Vagina (tissue), 2 donors: Measurements from ENCODE around the gene FAF2. TPM values are rescaled to one million over a fixed set of nuclear protein-coding genes. Genes with fewer than 3 reads are reported as not detected.

Experiments
- DNase-seq, 2 donors: peaks; one replicate each; pipeline ENCODE4 v3.0.0-alpha.2; 2017; ENCODE audit errors: extremely low spot score in 2 of 2
- H3K27ac ChIP-seq: fragments of 200-600 bp; sonication (generic); one replicate; pipeline ENCODE4 v1.5.1; 2019
- H3K27me3 ChIP-seq: fragments of 200-600 bp; sonication (generic); one replicate; pipeline ENCODE4 v1.5.1; 2019
- H3K36me3 ChIP-seq, 2 donors: fragments of 200-600 bp; sonication (generic); one replicate each; pipeline ENCODE4 v1.5.1; 2017 to 2019
- H3K4me1 ChIP-seq: fragments of 200-600 bp; sonication (generic); one replicate; pipeline ENCODE4 v1.5.1; 2019
- H3K4me3 ChIP-seq, 2 donors: fragments of 200-600 bp; sonication (generic); 1 replicate in 1 of 2; 2 replicates in 1 of 2; pipeline ENCODE4 v1.5.1; 2016 to 2019
- H3K9me3 ChIP-seq: fragments of 200-600 bp; sonication (generic); one replicate; pipeline ENCODE4 v1.5.1; 2019
- POLR2A ChIP-seq, 2 donors: fragments of 450-650 bp; IDR thresholded peaks; one replicate each; pipeline ENCODE4 v1.6.1; 2017; ENCODE audit warnings: antibody characterized with exemption in 2 of 2, mild to moderate bottlenecking in 2 of 2, moderate library complexity in 2 of 2
- POLR2AphosphoS5 ChIP-seq, 2 donors: sonication (generic); formaldehyde crosslinking; IDR thresholded peaks; one replicate each; pipeline ENCODE4 v1.9.0; 2017; ENCODE audit warnings: antibody characterized with exemption in 2 of 2, mild to moderate bottlenecking in 2 of 2, low read depth in 1 of 2; ENCODE audit not compliant: insufficient read depth in 1 of 2
- intact Hi-C: fragments of 100-400 bp; cut with DNase I; formaldehyde crosslinking; loops from one replicate; pipeline ENCODE4 v1.15.1; 2023
- total RNA-seq: library from RNA; depleted of rRNA; stranded (reverse); fragments of >200 nt; gene quantifications from one replicate; pipeline ENCODE4 v1.2.3, GENCODE V29; 2016
- TF ChIP-seq, protein P1 (sequence below), 3 experiments: fragments of 450-650 bp in 2 of 3; fragments of 200-600 bp in 1 of 3; sonication (generic) in 1 of 3; IDR thresholded peaks; one replicate each; pipeline ENCODE4 v1.5.1; 2017 to 2019; ENCODE audit warnings: antibody characterized with exemption in 3 of 3, mild to moderate bottlenecking in 2 of 3, moderate library complexity in 2 of 3

FAF2 gene
- total RNA-seq, 1 donor from 2014 or later: 25.3 TPM

DNA sequence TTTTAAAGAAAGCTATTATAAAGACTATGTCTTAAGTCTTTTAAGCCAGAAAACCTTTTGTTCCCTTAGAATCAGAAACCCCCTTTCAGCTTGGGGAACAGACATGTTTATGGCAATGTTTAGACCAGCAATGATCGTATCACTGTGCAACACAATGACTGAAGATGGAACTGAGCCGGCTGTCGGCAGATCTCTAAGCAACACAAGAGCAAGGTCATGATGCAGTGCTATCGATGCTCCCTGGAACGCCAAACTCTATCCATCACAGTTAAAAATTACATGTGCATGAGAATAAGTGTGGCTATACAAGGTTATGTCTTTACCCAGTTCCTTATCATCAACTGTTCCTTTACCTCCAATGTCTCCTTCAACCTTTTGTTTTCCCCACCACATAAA lies 90.8 kb downstream of the FAF2 start:
- no peak overlapping the region for H3K4me3 ChIP-seq
- H3K36me3 ChIP-seq: no peaks in the 10 kb centered on the region
- intact Hi-C loops: no loop called here
- TF ChIP-seq, protein P1, sequence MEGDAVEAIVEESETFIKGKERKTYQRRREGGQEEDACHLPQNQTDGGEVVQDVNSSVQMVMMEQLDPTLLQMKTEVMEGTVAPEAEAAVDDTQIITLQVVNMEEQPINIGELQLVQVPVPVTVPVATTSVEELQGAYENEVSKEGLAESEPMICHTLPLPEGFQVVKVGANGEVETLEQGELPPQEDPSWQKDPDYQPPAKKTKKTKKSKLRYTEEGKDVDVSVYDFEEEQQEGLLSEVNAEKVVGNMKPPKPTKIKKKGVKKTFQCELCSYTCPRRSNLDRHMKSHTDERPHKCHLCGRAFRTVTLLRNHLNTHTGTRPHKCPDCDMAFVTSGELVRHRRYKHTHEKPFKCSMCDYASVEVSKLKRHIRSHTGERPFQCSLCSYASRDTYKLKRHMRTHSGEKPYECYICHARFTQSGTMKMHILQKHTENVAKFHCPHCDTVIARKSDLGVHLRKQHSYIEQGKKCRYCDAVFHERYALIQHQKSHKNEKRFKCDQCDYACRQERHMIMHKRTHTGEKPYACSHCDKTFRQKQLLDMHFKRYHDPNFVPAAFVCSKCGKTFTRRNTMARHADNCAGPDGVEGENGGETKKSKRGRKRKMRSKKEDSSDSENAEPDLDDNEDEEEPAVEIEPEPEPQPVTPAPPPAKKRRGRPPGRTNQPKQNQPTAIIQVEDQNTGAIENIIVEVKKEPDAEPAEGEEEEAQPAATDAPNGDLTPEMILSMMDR (IDR thresholded peaks at IDR 0.05): no peak
- TF ChIP-seq POLR2AphosphoS5 (IDR thresholded peaks at IDR 0.05; ENCODE audit: insufficient read depth in 1 of 2, low read depth in 1 of 2): no peak
- no peak for TF ChIP-seq POLR2A (IDR thresholded peaks at IDR 0.05)
- H3K4me1 ChIP-seq: peaks cover 59% of the 10 kb centered on the region
- no peaks in the 10 kb centered on the region for H3K27me3 ChIP-seq
- no peaks in the 10 kb centered on the region for H3K9me3 ChIP-seq
- DNase-seq: no peak
- H3K27ac ChIP-seq: no peak overlapping the region

DNA sequence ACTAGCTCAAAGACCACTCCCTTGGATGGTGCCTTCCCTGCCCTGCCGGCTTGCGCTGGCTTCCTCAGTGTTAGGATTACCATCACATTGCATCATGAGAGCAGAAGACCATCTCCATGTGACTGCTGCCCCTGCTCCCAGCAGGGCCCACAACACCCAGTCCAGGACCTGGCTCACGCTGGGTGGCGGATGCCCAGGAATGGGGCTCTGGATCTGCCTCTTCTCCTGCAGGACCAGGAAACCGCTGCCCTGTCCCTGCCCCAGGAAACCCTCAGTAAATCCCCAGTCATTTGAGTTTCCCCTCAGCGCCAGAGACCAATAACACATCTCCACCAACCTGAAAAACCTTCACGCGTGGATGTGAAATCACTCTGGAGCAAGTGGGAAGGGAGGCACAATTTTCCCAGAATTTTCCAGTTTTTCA lies 92.3 kb downstream of the FAF2 start:
- no peak overlapping the region for H3K27ac ChIP-seq
- DNase-seq: no peak
- peaks cover 47% of the 10 kb centered on the region for H3K4me1 ChIP-seq
- no peak for TF ChIP-seq POLR2AphosphoS5 (IDR thresholded peaks at IDR 0.05; ENCODE audit: insufficient read depth in 1 of 2, low read depth in 1 of 2)
- no peak for TF ChIP-seq POLR2A (IDR thresholded peaks at IDR 0.05)
- TF ChIP-seq, protein P1 (IDR thresholded peaks at IDR 0.05): no peak
- no peaks in the 10 kb centered on the region for H3K27me3 ChIP-seq
- no peaks in the 10 kb centered on the region for H3K9me3 ChIP-seq
- no peak overlapping the region for H3K4me3 ChIP-seq
- no peaks in the 10 kb centered on the region for H3K36me3 ChIP-seq
- intact Hi-C loops: loop anchor here (5.0 kb wide), 1 partner anchor 123 kb away; the partner anchor contains the start of gene CLTB

DNA sequence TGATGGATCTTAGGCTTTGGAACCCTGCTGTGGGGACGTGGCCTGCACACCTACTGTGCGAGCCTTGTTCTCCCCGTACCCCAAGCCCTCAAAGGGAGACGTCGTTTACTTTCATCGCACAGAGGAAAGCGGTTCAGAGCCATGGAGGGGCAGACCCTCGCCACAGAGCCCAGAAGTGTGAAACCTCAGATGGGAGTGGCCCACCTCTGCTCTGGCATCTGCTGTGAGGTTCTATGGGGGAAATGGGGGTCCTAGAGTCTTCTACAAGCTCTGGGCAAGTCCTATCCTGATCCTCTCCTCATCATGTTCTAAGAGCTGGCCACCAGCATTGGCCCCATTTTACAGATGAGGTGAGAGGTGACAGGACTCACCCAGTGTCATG lies 92.8 kb downstream of the FAF2 start:
- H3K27me3 ChIP-seq: no peaks in the 10 kb centered on the region

DNA sequence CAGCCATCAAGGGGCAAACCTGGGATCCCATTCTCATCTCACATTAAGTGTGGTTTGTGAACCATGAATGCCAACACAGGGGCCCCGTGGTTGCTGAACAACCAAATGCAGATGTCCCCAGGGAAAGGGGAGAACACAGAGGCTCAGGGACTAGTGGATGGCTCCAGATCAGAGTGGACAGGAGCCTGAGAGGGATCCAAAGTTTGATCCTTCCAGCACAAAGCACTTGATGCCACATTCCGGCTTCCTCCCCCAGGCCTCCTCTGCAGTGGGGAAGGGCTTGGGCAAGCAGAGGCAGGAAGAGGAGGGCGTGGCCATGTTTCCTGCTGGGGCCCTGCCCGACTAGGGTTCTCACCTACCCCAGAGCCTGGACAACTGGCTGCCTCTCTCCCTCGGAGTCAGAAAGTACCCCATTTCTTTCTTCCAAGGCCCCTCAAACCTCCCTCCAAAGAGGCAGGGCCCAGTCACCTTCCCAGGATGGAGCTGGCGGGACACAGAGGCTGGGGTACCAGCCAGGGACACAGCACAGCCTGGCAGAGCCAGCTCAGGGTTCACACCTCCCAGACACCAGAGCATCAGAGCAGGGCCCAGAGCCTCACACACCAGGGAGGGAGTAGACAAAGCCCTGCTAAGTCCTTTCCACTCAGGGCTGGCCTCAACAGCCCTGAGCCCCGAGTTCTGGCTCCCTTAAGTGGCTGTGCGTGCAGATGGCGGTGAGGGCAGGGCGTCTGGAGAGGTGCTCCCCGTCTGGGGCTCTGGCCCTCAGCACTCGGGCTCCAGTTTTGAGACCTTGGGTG lies 93.4 kb downstream of the FAF2 start:
- peak in 1 of 2 donors; percentile 55 for TF ChIP-seq POLR2AphosphoS5 (IDR thresholded peaks at IDR 0.05; ENCODE audit: insufficient read depth in 1 of 2, low read depth in 1 of 2)
- TF ChIP-seq POLR2A (IDR thresholded peaks at IDR 0.05): peak in 1 of 2 donors; percentile 7
- TF ChIP-seq, protein P1 (IDR thresholded peaks at IDR 0.05): no peak
- no peaks in the 10 kb centered on the region for H3K27me3 ChIP-seq
- H3K27ac ChIP-seq: peak overlapping the region; percentile 71
- no peaks in the 10 kb centered on the region for H3K36me3 ChIP-seq
- H3K9me3 ChIP-seq: no peaks in the 10 kb centered on the region
- H3K4me1 ChIP-seq: peaks cover 37% of the 10 kb centered on the region
- intact Hi-C loops: loop anchor here (5.0 kb wide), 1 partner anchor 124 kb away; the partner anchor contains the start of gene CLTB
- DNase-seq: no peak
- H3K4me3 ChIP-seq: no peak overlapping the region

More for the DNA sequence above, 92.8 kb downstream of the FAF2 start:
- Histone ChIP-seq H3K9me3 (no peaks in the 10 kb centered on the region), H3K27ac (peak overlapping the region; percentile 71), H3K4me3 (no peak overlapping the region), H3K36me3 (no peaks in the 10 kb centered on the region), H3K4me1 (peaks cover 42% of the 10 kb centered on the region)
- no peak for DNase-seq
- no peak for TF ChIP-seq POLR2A (IDR thresholded peaks at IDR 0.05)
- TF ChIP-seq, protein P1 (IDR thresholded peaks at IDR 0.05): no peak
- intact Hi-C loops: loop anchor here (5.0 kb wide), 1 partner anchor 124 kb away; the partner anchor contains the start of gene CLTB

DNA sequence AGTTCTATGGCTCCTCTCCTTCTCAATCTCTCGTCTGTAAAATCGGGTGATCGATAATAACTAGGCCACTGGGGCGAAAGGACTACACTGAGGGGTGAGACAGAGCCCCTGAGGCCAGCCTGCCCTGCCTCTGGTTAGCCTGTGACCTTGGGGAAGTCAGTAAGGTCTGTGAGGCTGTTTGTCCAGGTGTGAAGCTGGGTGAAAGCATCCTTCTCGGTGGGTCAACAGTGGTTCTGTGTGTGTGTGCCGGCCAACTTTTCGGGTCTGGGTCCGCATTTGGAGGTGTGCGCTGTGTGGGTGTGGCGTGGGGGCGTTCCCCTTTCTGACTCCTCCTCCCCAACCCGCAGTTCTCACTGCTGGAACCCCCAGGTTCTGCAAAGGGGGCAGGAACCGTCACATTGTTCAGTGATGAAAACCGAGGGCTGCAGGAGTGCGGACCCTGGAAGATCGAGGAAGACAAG lies 94.0 kb downstream of the FAF2 start:
- peak overlapping the region; percentile 71 for H3K27ac ChIP-seq
- intact Hi-C loops: loop anchor here (5.0 kb wide), 1 partner anchor 125 kb away; the partner anchor contains the start of gene CLTB
- peak overlapping the region; percentile 54 to 89 for H3K4me3 ChIP-seq
- H3K27me3 ChIP-seq: no peaks in the 10 kb centered on the region
- TF ChIP-seq POLR2AphosphoS5 (IDR thresholded peaks at IDR 0.05; ENCODE audit: insufficient read depth in 1 of 2, low read depth in 1 of 2) (no peak), POLR2A (IDR thresholded peaks at IDR 0.05) (no peak)
- TF ChIP-seq, protein P1 (IDR thresholded peaks at IDR 0.05): no peak
- H3K4me1 ChIP-seq: peaks cover 37% of the 10 kb centered on the region
- H3K9me3 ChIP-seq: no peaks in the 10 kb centered on the region
- DNase-seq: no peak
- no peaks in the 10 kb centered on the region for H3K36me3 ChIP-seq
